Smooth muscle cell (in vitro differentiated cells): Measurements from ENCODE around the gene TFR2. TPM values are rescaled to one million over a fixed set of nuclear protein-coding genes. Genes with fewer than 3 reads are reported as not detected.

Source experiments
- DNase-seq: peaks from one replicate; lab custom pipeline; 2025; ENCODE audit not compliant: unreplicated experiment; lab: John Stamatoyannopoulos, UW
- H2AFZ ChIP-seq: fragments of 200-600 bp; sonication (generic); 2 replicates; pipeline ENCODE4 v1.6.0; 2016; ENCODE audit warnings: antibody characterized with exemption, low read depth, mild to moderate bottlenecking
- H3F3A ChIP-seq: fragments of 200-600 bp; sonication (generic); 2 replicates; pipeline ENCODE4 v1.6.0; 2017; ENCODE audit warnings: antibody characterized with exemption, low read depth
- H3K27ac ChIP-seq: fragments of 200-600 bp; sonication (generic); 2 replicates; pipeline ENCODE4 v1.5.1; 2016; ENCODE audit warnings: low read depth, mild to moderate bottlenecking
- H3K27me3 ChIP-seq: fragments of 200-600 bp; sonication (generic); 2 replicates; pipeline ENCODE4 v1.6.1; 2016; ENCODE audit warnings: low read depth, mild to moderate bottlenecking
- H3K36me3 ChIP-seq: fragments of 200-600 bp; sonication (generic); 2 replicates; pipeline ENCODE4 v1.5.1; 2016; ENCODE audit warnings: low read depth
- H3K4me1 ChIP-seq: fragments of 200-600 bp; sonication (generic); 2 replicates; pipeline ENCODE4 v1.5.1; 2016; ENCODE audit warnings: low read depth
- H3K4me2 ChIP-seq: fragments of 200-600 bp; sonication (generic); 2 replicates; pipeline ENCODE4 v1.6.0; 2016; ENCODE audit warnings: mild to moderate bottlenecking
- H3K4me3 ChIP-seq: fragments of 200-600 bp; sonication (generic); 2 replicates; pipeline ENCODE4 v1.5.1; 2016; ENCODE audit warnings: mild to moderate bottlenecking
- H3K79me2 ChIP-seq: fragments of 200-600 bp; sonication (generic); 2 replicates; pipeline ENCODE4 v1.6.0; 2016; ENCODE audit warnings: low read depth, mild to moderate bottlenecking
- H3K9ac ChIP-seq: fragments of 200-600 bp; sonication (generic); 2 replicates; pipeline ENCODE4 v1.6.0; 2016; ENCODE audit warnings: low read depth
- H3K9me3 ChIP-seq: fragments of 200-600 bp; sonication (generic); replicated peaks from 2 replicates; pipeline ENCODE4 v1.5.1; 2016; ENCODE audit warnings: low read depth
- H4K20me1 ChIP-seq: fragments of 200-600 bp; sonication (generic); 2 replicates; pipeline ENCODE4 v1.6.0; 2016; ENCODE audit warnings: low read depth
- CTCF ChIP-seq: fragments of 200-600 bp; sonication (generic); IDR thresholded peaks from 2 replicates; pipeline ENCODE4 v1.5.1; 2017; ENCODE audit warnings: borderline replicate concordance, mild to moderate bottlenecking, antibody characterized with exemption; ENCODE audit not compliant: insufficient read depth, poor library complexity, severe bottlenecking
- WGBS: methylation state at CpG from one replicate; pipeline ENCODE4 v1.1.7; 2016; ENCODE audit warnings: low lambda C conversion rate; 5-methylcytosine and 5-hydroxymethylcytosine counted together
- polyA plus RNA-seq: library from polyadenylated mRNA; unstranded; fragments of >200 nt; fragmentation: Nextera tagmentation; extraction: Ambion mirVana; gene quantifications from 2 replicates; pipeline ENCODE4 v1.2.1, GENCODE V29; 2016
- total RNA-seq: library from RNA; depleted of rRNA; stranded (reverse); fragments of >200 nt; gene quantifications from 2 replicates; pipeline ENCODE4 v1.2.3, GENCODE V29; 2014

The TFR2 gene
- total and polyA plus RNA-seq, 2 experiments from 2014 or later = 1.9 to 3.2 TPM

DNA sequence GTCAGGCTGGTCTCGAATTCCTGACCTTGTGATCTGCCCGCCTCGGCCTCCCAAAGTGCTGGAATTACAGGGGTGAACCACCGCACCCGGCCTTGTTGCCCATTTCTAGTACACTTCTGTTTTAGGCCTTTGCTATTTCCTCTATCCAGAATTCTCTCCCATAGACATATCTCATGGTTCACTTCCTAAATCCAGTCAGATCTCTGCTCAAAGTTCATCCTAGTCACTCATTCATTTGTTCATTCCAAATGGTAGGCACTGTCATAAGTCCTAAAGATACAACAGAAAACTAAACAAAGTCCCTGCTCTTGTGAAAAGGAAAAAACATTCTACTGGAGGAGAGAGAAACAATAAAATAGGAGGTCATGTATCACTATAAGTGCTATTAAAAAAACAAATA is 31.4 kb downstream of the TFR2 start:
- DNase-seq = no peak
- Histone ChIP-seq H3K36me3 (no peaks in the 10 kb centered on the region), H3F3A (peaks cover 20% of the 10 kb centered on the region), H3K27ac (no peak overlapping the region), H2AFZ (no peak overlapping the region), H3K9ac (no peak overlapping the region), H3K4me1 (peaks cover 14% of the 10 kb centered on the region), H4K20me1 (peaks cover 13% of the 10 kb centered on the region), H3K79me2 (no peaks in the 10 kb centered on the region), H3K4me3 (no peak overlapping the region), H3K4me2 (no peak overlapping the region), H3K9me3 (no peaks in the 10 kb centered on the region), H3K27me3 (no peaks in the 10 kb centered on the region)
- 97% methylated on average over 5 of the region's 5 CpGs for WGBS
- TF ChIP-seq CTCF = no peak

DNA sequence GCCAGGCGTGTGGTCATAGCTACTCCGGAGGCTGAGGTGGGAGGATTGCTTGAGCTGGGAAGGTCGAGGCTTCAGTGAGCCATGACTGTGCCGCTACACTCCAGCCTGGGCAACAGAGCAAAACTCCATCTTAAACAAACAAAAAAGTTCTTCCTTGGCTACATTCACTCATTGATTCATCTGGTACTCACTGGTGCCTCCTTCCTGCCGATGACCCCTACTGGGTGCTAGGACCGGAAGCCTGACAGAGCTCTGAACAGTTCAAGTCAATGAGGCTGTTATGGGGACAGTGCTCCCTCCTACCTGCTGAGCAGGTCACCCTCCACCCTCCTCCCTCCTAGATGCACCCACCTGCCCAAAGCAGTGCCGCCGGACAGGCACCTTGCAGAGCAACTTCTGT is 34.2 kb downstream of the TFR2 start:
- H3K79me2 ChIP-seq = peaks cover 3% of the 10 kb centered on the region
- TF ChIP-seq CTCF = no peak
- DNase-seq = no peak
- H4K20me1 ChIP-seq = peaks cover 19% of the 10 kb centered on the region
- no peak overlapping the region for H3K27ac ChIP-seq
- H2AFZ ChIP-seq = no peak overlapping the region
- peaks cover 32% of the 10 kb centered on the region for H3F3A ChIP-seq
- H3K4me2 ChIP-seq = no peak overlapping the region
- H3K9ac ChIP-seq = no peak overlapping the region
- H3K4me3 ChIP-seq = no peak overlapping the region
- no peaks in the 10 kb centered on the region for H3K27me3 ChIP-seq
- WGBS = 92% methylated on average over 8 of the region's 8 CpGs
- H3K4me1 ChIP-seq = peaks cover 19% of the 10 kb centered on the region
- no peaks in the 10 kb centered on the region for H3K36me3 ChIP-seq
- H3K9me3 ChIP-seq = no peaks in the 10 kb centered on the region

- H3K4me1 ChIP-seq = peaks cover 19% of the 10 kb centered on the region
- no peak overlapping the region for H3K9ac ChIP-seq
- H3K27ac ChIP-seq = no peak overlapping the region
- DNase-seq = no peak
- 93% methylated on average over 12 of the region's 12 CpGs for WGBS
- no peaks in the 10 kb centered on the region for H3K36me3 ChIP-seq
- H3K9me3 ChIP-seq = no peaks in the 10 kb centered on the region
- peaks cover 3% of the 10 kb centered on the region for H3K79me2 ChIP-seq
- no peak for TF ChIP-seq CTCF
- no peak overlapping the region for H2AFZ ChIP-seq
- H3K4me2 ChIP-seq = no peak overlapping the region
- H4K20me1 ChIP-seq = peaks cover 19% of the 10 kb centered on the region
- H3K4me3 ChIP-seq = no peak overlapping the region
- H3F3A ChIP-seq = peaks cover 31% of the 10 kb centered on the region
- H3K27me3 ChIP-seq = no peaks in the 10 kb centered on the region
These were observed 35.0 kb downstream of the TFR2 start for GRCh38 chr7:100606313-100606712.
